Tibial nerve (tissue), 4 donors: Measurements from ENCODE around the gene CYTH4.

Source experiments
- EP300 ChIP-seq, 2 donors: sonication (generic); formaldehyde crosslinking; IDR thresholded peaks; one replicate each; pipeline ENCODE4 v1.6.1; 2017; ENCODE audit warnings: antibody characterized with exemption in 2 of 2, mild to moderate bottlenecking in 1 of 2
- TF ChIP-seq, protein P1 (sequence below), 5 experiments: fragments of 200-600 bp in 3 of 5; fragments of 450-650 bp in 2 of 5; sonication (generic) in 3 of 5; IDR thresholded peaks; one replicate each; pipeline ENCODE4 v1.5.1; 2016 to 2019; ENCODE audit warnings: antibody characterized with exemption in 5 of 5, mild to moderate bottlenecking in 3 of 5, moderate library complexity in 2 of 5

GRCh38 chr22:37239336-37240239, 42.7 kb upstream of the CYTH4 start:
- TF ChIP-seq, protein P1, sequence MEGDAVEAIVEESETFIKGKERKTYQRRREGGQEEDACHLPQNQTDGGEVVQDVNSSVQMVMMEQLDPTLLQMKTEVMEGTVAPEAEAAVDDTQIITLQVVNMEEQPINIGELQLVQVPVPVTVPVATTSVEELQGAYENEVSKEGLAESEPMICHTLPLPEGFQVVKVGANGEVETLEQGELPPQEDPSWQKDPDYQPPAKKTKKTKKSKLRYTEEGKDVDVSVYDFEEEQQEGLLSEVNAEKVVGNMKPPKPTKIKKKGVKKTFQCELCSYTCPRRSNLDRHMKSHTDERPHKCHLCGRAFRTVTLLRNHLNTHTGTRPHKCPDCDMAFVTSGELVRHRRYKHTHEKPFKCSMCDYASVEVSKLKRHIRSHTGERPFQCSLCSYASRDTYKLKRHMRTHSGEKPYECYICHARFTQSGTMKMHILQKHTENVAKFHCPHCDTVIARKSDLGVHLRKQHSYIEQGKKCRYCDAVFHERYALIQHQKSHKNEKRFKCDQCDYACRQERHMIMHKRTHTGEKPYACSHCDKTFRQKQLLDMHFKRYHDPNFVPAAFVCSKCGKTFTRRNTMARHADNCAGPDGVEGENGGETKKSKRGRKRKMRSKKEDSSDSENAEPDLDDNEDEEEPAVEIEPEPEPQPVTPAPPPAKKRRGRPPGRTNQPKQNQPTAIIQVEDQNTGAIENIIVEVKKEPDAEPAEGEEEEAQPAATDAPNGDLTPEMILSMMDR (IDR thresholded peaks at IDR 0.05), result no peak
- no peak for TF ChIP-seq EP300 (IDR thresholded peaks at IDR 0.05)
